ENCODE measurements around the gene CD200R1. TPM values are rescaled to one million over a fixed set of nuclear protein-coding genes. Genes with fewer than 3 reads are reported as not detected.
A peak's percentile ranks its signal among the peaks of the same experiment; 100 is the strongest.

Gene CD200R1
- total and polyA plus RNA-seq, 2 of the 13 experiments (the other 11 are each of a cell fraction or from before 2014, with no cell fraction given), result 0.04 TPM; not detected in 1

GRCh38 chr3:113019182-113020137 lies 44.6 kb upstream of the CD200R1 start (continued):
- TF ChIP-seq PRDM15 (CRISPR knock-in tag; IDR thresholded peaks at IDR 0.05) (0 out of 2 replicates have a peak, but pooled peaks have one; percentile 74), HOXD1 (CRISPR knock-in tag; IDR thresholded peaks at IDR 0.05) (peak; percentile 38; the same call in 1 of the 2 replicates), ZSCAN31 (CRISPR knock-in tag; IDR thresholded peaks at IDR 0.05; ENCODE audit: low read depth) (peak; percentile 56; the same call in 1 of the 2 replicates), GTF3A (CRISPR knock-in tag; conservative IDR thresholded peaks at IDR 0.05) (no peak), ZNF3 (CRISPR knock-in tag; IDR thresholded peaks at IDR 0.05) (peak; percentile 87), DBP (CRISPR knock-in tag; IDR thresholded peaks at IDR 0.05; ENCODE audit: not compliant biosample characterization) (no peak), KAT8 (CRISPR knock-in tag; IDR thresholded peaks at IDR 0.05) (peak; percentile 92), ISX (CRISPR knock-in tag; conservative IDR thresholded peaks at IDR 0.05) (peak; percentile 45; the same call in 1 of the 2 replicates), HNRNPLL (IDR thresholded peaks at IDR 0.05; ENCODE audit: low read depth, low read length, poor library complexity, severe bottlenecking) (peak; percentile 86), NRL (CRISPR knock-in tag; IDR thresholded peaks at IDR 0.05; ENCODE audit: borderline replicate concordance) (peak; percentile 83)
- TF ChIP-seq, protein P1, sequence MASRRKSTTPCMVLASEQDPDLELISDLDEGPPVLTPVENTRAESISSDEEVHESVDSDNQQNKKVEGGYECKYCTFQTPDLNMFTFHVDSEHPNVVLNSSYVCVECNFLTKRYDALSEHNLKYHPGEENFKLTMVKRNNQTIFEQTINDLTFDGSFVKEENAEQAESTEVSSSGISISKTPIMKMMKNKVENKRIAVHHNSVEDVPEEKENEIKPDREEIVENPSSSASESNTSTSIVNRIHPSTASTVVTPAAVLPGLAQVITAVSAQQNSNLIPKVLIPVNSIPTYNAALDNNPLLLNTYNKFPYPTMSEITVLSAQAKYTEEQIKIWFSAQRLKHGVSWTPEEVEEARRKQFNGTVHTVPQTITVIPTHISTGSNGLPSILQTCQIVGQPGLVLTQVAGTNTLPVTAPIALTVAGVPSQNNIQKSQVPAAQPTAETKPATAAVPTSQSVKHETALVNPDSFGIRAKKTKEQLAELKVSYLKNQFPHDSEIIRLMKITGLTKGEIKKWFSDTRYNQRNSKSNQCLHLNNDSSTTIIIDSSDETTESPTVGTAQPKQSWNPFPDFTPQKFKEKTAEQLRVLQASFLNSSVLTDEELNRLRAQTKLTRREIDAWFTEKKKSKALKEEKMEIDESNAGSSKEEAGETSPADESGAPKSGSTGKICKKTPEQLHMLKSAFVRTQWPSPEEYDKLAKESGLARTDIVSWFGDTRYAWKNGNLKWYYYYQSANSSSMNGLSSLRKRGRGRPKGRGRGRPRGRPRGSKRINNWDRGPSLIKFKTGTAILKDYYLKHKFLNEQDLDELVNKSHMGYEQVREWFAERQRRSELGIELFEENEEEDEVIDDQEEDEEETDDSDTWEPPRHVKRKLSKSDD (CRISPR knock-in tag; IDR thresholded peaks at IDR 0.05; ENCODE audit: low read depth), result no peak; the same call in 1 of the 2 replicates
- TF ChIP-seq, protein P2, sequence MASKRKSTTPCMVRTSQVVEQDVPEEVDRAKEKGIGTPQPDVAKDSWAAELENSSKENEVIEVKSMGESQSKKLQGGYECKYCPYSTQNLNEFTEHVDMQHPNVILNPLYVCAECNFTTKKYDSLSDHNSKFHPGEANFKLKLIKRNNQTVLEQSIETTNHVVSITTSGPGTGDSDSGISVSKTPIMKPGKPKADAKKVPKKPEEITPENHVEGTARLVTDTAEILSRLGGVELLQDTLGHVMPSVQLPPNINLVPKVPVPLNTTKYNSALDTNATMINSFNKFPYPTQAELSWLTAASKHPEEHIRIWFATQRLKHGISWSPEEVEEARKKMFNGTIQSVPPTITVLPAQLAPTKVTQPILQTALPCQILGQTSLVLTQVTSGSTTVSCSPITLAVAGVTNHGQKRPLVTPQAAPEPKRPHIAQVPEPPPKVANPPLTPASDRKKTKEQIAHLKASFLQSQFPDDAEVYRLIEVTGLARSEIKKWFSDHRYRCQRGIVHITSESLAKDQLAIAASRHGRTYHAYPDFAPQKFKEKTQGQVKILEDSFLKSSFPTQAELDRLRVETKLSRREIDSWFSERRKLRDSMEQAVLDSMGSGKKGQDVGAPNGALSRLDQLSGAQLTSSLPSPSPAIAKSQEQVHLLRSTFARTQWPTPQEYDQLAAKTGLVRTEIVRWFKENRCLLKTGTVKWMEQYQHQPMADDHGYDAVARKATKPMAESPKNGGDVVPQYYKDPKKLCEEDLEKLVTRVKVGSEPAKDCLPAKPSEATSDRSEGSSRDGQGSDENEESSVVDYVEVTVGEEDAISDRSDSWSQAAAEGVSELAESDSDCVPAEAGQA (IDR thresholded peaks at IDR 0.05; ENCODE audit: low read depth), result 0 out of 2 replicates have a peak, but pooled peaks have one; percentile 25
- TF ChIP-seq, protein P2 (CRISPR knock-in tag; IDR thresholded peaks at IDR 0.05; ENCODE audit: borderline replicate concordance), result 0 out of 2 replicates have a peak, but pooled peaks have one; percentile 21

Data from HepG2 (cell line).